NCI-H82 treated with DMSO at 0.1 percent for 48 hours (cell line): ENCODE measurements around the gene KIF11.
A peak's percentile ranks its signal among the peaks of the same experiment; 100 is the strongest.
"Not testable (repeated sequence)": the region's sequence is repeated elsewhere in the genome, so short reads cannot be mapped to it uniquely, and the experiment has no call there.

ENCODE experiments used
- DNase-seq: peaks from one replicate; lab custom pipeline; 2025; ENCODE audit not compliant: unreplicated experiment; lab: John Stamatoyannopoulos, UW

Gene KIF11

DNA sequence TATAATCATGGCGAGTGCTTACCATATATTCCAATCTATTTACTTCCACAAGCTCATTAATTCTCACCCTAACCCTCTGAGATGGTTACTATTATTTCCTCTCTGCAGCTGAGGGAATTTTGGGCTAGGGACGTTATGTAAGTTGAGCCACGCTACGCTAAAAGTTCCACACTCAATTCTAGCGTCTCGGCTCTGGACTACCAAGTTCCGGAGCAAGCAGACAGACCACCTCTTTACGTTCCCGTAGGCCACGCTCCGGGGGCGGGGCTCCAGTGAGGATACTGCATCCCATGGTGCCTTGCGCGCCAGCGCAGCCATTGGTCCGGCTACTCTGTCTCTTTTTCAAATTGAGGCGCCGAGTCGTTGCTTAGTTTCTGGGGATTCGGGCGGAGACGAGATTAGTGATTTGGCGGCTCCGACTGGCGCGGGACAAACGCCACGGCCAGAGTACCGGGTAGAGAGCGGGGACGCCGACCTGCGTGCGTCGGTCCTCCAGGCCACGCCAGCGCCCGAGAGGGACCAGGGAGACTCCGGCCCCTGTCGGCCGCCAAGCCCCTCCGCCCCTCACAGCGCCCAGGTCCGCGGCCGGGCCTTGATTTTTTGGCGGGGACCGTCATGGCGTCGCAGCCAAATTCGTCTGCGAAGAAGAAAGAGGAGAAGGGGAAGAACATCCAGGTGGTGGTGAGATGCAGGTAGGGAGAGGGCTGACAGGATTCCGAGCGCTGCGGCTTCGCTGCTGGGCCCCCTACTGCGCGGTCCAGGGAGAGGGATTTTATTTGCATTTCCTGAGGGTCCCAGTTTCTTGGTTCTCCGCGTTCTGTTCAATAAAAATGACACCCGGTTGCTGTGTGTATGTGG lies at the start of gene KIF11:
KIF11 (plus strand) TSS at position 370 of the 858 bp plus-strand sequence; CDS start at position 616, 246 bp downstream.
- DNase-seq, result peak; percentile 91

DNA sequence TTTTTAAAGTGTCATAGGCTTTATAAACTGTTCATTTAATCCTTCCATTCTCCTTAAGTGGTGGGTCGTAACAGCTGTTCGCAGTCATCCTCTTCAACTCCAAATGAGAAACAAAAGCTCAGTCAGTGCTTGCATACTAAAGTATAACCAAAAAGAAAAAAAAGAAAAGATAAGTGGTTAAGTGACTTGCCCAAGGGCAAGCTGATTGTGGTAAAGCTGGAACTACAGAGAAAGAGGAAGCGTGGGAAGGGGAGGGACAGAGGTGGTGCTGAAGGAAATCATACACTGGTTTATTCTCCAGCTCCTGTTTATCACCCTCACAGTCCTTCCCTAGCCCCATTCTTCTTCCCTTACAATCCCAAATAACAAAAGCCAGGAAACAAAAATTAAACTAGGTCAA lies 48.6 kb upstream of the KIF11 start:
- DNase-seq, result peak; percentile 59

DNA sequence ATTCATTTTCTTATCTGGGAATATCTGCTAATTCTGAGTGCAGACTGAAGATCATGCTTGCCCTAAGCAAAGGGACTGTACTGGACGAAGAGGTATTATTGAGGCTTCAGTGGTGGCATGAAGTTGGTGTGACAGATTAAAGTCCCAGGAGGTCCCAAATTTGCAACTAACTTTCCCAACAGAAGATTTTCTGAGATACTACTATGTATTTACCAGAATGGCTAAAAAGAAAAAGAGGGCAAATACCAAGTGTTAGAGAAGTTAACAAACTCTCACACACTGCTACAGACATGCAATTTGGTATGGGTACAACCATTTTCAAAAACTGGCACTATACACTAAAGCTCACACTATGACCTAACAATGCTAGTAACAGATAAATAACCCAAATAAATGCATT lies 47.4 kb upstream of the KIF11 start:
- no peak for DNase-seq

DNA sequence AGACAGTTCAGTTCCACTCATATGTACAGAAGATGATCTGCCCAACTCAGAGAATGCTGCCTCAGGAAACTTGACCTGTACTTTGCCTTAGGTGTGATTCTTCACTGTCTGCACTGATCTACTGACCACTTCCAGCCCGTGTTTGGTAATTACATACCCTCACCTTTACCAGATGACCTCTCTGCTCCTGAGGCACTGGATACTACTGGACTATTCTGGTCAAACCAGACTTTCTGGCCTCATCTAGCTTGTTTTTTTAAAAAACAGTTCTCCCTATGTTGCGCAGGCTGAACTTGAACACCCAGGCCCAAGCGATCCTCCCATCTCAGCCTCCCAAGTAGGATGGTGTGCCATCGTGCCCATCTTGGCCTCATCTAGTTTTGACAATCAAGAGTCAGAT lies 45.3 kb upstream of the KIF11 start:
- no peak for DNase-seq

DNA sequence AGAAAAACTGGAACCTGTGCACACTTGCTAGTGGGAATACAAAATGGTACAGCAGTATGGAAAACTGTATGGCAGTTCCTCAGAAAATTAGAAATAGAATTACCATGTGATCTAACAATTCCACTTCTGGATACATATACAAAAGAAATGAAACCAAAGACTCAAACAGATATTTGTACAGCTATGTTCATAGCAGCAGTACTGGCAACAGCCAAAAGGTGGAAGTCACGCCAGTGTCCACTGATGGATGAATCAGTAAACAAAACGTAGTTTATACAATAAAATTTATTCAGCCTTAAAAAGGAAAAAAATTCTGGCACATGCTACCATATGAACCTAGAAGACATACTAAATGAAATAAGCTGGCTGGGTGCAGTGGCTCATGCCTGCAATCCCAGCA lies 42.0 kb upstream of the KIF11 start:
- DNase-seq, result no peak

DNA sequence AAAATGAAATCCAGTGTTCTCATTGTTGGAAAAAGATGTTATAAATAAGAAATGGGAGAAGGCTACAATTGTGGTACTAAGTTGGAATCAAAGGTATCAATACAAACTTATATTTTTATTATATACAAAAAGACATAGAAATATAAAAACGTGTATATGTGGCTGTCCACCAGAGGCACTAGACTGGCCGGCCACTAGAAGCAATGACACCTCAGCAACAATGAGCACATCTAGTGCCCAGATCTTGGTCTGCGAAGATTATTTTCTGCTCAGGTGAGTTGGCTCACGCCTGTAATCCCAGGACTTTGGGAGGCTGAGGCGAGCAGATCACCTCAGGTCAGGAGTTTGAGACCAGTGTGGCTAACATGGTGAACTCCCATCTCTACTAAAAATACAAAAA lies 40.6 kb upstream of the KIF11 start:
- no peak for DNase-seq

DNA sequence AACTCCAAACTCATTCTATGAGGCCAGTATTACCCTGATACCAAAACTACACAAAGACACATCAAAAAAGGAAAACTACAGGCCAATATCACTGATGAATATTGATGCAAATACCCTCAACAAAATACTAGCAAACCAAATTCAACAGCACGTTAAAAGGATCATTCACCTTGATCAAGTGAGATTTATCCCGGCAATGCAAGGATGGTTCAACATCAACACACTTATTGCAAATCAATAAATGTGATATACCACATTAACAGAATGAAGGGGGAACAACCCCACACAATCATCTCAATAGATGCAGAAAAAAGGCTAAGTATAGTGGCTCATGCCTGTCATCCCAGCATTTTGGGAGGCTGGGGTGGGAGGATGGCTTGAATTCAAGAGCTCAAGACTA lies 39.0 kb upstream of the KIF11 start:
- DNase-seq, result no peak

DNA sequence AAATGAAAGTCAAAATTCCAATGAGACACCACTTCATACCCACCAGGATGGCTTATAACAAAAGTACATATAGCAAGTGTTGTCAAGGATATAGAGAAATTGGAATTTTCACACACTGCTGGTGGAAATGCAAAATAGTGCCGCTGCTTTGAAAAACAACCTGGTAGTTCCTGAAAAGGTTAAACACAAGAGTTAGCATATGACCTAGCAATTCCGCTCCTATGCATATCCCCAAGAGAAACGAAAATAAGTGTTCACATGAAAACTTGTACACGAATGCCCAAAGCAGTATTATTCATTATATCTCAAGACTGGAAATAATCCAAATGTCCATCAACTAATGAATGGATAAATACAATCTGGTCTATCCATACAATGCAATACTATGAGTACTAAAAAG lies 33.9 kb upstream of the KIF11 start:
- no peak for DNase-seq

DNA sequence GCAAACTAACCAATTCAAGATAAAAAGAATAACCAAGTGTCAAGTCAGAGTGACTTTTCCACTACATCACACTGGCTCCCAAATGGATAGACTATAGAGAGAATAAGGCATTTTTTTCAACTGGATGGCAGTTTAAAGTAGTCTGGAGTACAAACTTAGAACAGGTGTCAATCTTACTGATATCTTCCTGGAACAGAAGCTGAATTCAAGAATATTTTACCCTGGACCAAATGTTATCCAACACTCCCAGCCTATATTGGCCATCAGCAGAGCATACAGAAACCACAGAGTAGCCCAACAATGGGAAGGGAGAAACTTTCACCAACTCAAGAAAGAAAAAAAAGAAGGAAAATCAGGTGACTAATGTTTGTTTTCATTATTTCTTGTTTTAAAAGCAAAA lies 30.5 kb upstream of the KIF11 start:
- no peak for DNase-seq

DNA sequence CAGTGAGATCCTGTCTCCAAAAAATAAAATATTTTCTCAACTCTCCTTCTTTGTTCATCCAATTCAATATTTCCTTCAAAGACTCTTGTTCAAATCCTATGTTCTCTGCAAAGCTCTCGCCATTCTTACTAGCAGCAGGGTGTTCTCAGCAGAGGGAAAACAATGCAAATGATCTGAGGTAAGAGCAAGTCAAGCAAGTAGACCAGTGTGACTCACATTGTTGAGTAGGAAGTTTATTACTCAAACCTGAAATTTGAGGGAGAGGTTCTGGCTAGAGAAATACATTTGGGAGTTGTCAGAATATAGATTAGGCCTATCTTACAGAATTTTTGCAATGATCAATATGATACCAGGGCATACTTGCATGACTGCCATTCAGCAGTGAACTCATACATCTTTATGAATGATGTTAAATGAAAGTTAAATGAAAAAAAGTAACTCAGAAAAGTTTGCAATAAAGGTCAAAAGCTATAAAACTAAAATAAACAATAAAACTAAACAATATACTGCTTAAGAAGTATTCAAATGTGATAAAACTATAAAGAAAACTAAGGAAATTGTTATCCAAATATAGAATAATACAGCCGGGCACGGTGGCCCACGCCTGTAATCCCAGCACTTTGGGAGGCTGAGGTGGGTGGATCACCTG lies 24.9 kb upstream of the KIF11 start:
- DNase-seq, result no peak

DNA sequence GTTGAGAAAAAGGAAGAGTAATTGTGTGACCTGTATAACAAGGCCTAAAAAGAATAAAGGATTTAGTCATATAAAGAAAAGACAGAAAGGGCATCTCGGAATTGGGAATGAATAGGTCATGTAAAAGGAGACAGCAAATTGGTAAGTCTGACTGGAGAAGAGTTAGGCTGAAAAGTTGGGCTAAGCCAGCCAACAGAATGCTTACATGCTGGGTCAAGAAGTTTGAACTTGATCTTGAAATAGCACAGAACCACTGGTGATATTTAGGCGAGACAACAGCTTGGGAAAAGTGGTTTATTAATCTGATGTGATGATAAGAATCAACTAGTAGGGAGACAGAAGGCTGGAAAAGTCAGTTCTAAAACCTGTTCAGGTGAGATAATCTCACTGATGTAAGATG lies 23.9 kb upstream of the KIF11 start:
- no peak for DNase-seq

DNA sequence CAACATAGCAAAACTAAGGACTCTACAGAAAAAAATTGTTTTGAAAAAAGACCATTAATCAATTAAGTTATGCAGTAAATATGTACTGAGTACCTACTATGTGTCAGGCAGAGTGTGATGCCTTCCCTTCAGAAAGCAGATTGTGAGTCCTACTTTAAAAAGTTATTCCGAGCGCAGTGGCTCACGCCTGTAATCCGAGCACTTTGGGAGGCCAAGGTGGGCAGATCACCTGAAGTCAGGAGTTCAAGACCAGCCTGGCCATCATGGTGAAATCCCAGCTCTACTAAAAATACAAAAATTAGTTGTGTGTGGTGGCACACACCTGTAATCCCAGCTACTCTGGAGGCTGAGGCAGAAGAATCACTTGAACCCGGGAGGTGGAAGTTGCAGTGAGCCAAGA lies 23.3 kb upstream of the KIF11 start:
- DNase-seq, result not testable (repeated sequence)

DNA sequence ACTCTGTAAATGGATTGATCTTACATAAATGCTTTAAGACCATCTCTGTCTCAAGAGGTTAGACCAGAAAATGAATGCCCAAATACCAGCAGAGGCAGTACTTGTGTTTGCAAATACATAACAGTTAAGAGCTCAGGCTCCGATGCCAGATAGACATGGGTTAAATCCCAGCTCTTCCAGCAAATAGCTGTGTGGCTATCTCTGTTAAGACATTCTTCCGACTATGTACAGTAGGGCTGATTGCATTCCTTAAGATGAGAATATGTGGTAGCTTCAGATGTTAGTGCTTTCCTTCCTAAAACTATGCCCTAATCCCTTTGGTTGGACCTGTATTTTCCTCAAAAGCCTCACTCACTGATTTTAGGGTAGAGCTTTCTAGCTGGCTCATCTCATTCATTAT lies 21.3 kb upstream of the KIF11 start:
- no peak for DNase-seq

DNA sequence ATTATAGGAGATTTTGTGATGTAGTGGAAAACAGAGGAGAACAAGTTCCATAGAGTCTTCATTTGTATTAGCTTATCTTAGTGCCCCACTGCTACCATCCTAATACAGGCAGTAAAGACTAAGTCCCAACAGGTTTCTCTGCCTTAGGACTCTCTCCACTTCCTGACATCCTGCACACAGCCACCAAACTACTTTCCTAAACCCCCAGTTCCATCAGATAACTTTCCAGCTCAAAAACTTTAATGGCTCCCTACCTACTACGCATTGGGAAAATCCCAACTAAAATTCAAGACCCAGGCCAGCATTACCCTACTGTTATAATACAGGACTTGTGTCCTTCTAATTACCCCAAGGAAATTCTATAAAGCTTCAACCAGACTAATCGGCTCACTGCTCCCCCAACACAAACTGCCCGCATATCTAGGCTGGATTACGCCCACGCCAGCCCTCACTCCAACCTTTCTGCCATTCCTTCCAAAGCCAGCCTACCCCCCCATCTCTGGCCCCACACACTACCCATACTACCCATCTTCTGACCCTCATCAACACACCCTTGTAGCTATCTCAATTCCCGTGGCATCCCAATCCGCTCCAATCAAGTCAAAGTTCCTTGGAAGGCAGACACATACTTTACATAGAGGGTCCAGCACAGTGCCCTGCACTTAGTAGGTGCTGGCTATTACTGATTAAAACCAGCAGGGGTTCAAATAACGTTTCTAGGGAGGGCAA lies 20.4 kb upstream of the KIF11 start:
- DNase-seq, result no peak

DNA sequence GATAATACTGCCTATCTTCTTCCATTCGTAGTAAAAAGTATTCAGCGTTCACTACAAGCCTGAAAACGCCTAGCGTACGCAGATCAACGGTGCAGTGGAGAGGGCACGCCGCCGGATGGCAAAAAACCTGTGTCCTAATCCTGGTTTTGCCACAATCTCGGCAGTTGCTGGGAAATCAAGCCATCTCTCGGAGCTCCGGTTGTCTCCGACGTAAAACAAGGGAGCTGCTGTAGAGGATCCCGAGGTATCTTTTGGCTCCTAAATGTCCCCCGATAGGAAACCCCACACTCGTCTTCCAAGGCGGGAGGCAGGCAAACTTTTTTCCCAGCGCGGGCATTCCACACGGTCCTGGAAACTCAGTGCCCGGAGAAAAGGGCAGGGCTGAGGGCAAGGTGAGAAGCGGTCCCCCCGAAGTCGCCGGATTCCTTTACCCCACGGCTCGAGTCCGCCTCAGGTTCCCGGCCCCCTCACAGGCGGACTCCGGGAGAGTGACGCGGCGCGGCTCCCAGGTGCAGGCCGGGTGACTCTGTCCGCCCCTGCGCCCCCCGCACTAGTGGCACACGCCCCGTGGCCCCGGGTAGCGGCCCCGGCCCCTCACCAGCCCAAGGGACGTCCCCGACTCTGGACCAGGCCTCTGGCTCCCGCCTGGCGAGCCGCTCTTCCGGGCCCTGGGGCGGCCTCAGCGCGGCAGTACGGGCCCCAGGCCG lies 19.7 kb upstream of the KIF11 start:
- DNase-seq, result no peak

DNA sequence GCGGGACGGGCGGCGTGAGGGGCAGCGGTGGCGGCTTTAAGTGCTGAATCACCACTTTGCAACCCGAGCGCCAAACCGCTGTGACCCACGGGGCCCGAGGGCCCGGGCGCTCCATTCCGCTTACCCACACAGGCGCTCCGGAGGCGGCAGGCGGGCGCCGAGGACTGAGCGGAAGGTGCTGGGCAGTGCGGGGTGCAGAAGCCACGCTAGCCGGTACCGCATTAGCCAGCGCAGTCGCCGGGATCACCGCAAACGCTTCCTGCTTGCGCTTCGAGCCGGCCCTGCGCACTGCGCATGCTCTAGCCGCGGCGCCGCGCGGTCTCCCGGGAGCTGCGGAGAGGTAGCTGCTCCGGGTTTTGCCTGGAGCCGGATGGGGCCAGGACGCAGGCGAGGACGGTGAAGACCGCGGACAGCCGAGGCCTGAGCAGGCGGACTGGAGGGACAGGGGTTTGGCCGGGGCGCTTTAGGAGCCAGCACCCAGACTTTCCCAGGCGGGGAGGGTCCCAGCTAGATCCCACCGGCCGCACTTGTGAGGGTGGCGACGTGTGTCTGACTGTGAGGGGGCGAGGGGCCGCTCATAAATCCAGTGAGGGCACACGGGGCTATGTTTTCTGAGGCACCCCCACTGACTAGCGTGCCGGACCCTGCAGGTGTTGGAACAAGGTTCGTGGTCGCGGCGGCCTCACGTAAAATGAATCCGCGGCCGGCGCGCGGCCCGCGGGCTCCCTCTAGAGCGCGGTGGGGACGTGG lies 19.0 kb upstream of the KIF11 start, which contains the start of gene IDE:
IDE (minus strand) TSS at position 296 of the 750 bp plus-strand sequence; CDS start at position 222, 74 bp downstream.
- DNase-seq, result peak; percentile 59

DNA sequence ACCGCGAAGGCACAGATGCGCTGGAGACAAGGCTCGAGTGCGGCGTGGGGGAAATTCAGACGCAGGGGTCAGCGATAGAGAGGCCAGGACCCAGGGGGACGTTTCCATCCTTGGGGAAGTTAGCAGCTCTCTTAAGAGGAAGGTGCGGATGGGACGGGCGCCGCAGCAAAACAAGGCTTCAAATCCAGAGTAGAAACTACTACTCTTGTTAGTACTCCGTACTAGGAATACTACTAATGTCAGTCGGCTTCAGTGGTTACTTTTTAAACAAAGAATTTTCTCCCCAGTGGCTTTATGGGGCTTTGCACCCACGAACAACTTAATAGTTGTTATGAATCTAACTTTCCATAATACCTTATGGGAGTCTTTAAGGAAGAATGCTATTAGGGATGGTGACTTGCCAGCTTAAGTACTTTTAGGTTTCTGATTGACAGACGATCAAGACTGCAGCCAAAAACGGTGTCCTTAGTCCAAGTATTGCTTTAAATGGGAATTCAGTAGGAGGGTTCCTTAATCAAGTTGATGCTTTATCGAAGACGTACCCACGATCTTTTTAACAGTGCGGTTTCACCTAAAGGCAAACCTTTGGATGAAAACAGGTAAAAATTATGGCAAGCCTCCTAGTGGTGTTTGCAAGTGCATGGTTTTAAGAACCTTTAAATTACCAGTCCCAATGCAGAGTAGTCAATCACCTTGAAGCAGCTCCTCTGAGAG lies 18.2 kb upstream of the KIF11 start:
- DNase-seq, result peak; percentile 42

DNA sequence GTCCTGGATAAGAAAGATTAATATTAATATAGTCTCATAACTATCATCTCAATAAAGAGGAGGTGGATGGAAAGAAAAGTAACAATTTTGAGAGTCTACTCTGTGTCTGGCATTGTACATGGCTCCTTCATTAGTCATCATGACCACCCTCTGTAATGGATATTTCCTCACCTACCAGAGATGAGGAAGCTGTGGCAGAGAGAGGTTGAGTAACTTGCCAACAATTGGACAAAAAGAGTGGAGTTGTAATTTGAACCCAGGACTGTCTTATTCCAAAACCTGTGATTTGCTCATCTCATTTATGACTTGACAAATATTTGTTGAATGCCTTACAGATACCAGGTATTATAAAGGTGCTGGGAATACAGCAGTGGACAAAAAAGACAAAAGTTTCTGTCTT lies 17.0 kb upstream of the KIF11 start:
- no peak for DNase-seq

DNA sequence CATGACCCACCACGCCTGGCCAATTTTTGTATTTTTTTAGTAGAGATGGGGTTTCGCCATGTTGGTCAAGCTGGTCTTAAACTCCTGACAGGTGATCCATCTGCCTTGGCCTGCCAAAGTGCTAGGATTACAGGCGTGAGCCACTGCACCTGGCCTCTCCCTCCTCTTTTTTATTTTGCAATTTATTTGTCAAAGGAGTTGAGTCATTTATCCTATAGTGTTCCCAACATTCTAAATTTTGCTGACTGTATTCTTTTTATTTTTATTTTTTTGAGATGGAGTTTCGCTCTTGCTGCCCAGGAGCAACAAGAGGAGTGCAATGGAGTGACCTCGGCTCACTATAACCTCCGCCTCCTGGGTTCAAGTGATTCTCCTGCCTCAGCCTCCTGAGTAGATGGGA lies 10.6 kb upstream of the KIF11 start:
- not testable (repeated sequence) for DNase-seq
